ENCODE measurements around the gene RYR3. TPM values are rescaled to one million over a fixed set of nuclear protein-coding genes. Genes with fewer than 3 reads are reported as not detected.

RYR3 gene
- total RNA-seq, 1 donor from 2014 or later = 1.5 TPM

DNA sequence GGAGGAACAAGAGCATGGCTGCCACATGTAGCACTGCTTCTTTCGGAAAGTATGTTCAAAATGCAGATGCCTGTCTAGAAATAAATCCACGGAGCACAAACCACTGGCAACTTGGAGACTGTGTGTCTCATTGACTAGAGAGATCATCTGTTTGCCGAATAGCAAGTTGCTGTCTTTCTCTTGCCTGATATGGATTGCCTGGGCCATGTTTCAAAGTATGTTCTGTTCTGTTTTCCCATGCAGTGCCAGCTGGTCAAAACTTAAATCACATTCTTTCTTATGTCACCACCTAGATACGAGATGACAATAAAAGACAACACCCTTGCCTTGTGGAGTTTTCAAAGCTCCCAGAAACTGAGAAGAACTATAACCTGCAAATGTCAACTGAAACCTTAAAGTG, 318.9 kb downstream of the RYR3 start:
- FAIRE-seq (no peak), DNase-seq (ENCODE audit: low read depth) (no peak)
- H3K9me3 ChIP-seq (ENCODE audit: insufficient read depth, low read depth, low read length) = no peaks in the 10 kb centered on the region
- no peak overlapping the region for H3K4me3 ChIP-seq (ENCODE audit: insufficient read depth, low read depth, low read length)
- H3K36me3 ChIP-seq (ENCODE audit: insufficient read depth, low read length) = no peaks in the 10 kb centered on the region
- no peak overlapping the region for H3K27ac ChIP-seq (ENCODE audit: low read depth, low read length)
- no peak for TF ChIP-seq EZH2 (IDR thresholded peaks at IDR 0.05; ENCODE audit: insufficient read depth, low read length)
- TF ChIP-seq, protein P1, sequence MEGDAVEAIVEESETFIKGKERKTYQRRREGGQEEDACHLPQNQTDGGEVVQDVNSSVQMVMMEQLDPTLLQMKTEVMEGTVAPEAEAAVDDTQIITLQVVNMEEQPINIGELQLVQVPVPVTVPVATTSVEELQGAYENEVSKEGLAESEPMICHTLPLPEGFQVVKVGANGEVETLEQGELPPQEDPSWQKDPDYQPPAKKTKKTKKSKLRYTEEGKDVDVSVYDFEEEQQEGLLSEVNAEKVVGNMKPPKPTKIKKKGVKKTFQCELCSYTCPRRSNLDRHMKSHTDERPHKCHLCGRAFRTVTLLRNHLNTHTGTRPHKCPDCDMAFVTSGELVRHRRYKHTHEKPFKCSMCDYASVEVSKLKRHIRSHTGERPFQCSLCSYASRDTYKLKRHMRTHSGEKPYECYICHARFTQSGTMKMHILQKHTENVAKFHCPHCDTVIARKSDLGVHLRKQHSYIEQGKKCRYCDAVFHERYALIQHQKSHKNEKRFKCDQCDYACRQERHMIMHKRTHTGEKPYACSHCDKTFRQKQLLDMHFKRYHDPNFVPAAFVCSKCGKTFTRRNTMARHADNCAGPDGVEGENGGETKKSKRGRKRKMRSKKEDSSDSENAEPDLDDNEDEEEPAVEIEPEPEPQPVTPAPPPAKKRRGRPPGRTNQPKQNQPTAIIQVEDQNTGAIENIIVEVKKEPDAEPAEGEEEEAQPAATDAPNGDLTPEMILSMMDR (IDR thresholded peaks at IDR 0.05; ENCODE audit: insufficient read depth, low read depth, low read length) = no peak
- peaks cover 12% of the 10 kb centered on the region for H3K27me3 Mint-ChIP-seq (ENCODE audit: low read depth, unreplicated experiment)
- H3K4me3 Mint-ChIP-seq (ENCODE audit: unreplicated experiment) = no peak overlapping the region
- H3K4me1 ChIP-seq (ENCODE audit: insufficient read depth, low read length) = no peaks in the 10 kb centered on the region
- H3K27me3 ChIP-seq (ENCODE audit: insufficient read depth, low read length) = no peaks in the 10 kb centered on the region
- H3K9me3 Mint-ChIP-seq (ENCODE audit: unreplicated experiment) = no peaks in the 10 kb centered on the region
- no peaks in the 10 kb centered on the region for H3K4me1 Mint-ChIP-seq (ENCODE audit: low read depth, unreplicated experiment)
- H3K4me2 ChIP-seq (ENCODE audit: low read length) = no peak overlapping the region
- H3K36me3 Mint-ChIP-seq (ENCODE audit: low read depth, unreplicated experiment) = no peaks in the 10 kb centered on the region
- no peak overlapping the region for H2AFZ ChIP-seq (ENCODE audit: low read depth, low read length)
- H3K79me2 ChIP-seq (ENCODE audit: insufficient read depth, low read length) = no peaks in the 10 kb centered on the region
- H3K9ac ChIP-seq (ENCODE audit: low read length) = no peak overlapping the region
- no peak overlapping the region for H3K27ac Mint-ChIP-seq (ENCODE audit: unreplicated experiment)
- H4K20me1 ChIP-seq (ENCODE audit: insufficient read depth, low read length) = no peaks in the 10 kb centered on the region

DNA sequence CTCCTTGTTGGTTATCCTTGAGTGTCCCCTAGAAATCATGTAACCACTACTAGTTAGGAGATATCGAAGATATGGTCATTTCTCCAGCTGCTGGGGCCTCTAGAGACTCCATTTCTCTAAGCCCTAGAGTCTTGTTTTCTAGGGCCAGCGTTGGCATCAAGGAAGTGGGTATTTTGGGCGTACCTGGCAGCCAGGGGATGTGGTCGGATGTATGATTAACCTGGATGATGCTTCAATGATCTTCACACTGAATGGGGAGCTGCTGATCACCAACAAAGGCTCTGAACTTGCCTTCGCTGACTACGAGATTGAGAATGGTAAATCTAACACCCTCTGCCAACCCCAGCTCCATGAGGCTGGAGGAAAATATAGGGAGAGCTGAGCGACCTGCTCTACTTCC, 325.5 kb downstream of the RYR3 start:
- FAIRE-seq = no peak

DNA sequence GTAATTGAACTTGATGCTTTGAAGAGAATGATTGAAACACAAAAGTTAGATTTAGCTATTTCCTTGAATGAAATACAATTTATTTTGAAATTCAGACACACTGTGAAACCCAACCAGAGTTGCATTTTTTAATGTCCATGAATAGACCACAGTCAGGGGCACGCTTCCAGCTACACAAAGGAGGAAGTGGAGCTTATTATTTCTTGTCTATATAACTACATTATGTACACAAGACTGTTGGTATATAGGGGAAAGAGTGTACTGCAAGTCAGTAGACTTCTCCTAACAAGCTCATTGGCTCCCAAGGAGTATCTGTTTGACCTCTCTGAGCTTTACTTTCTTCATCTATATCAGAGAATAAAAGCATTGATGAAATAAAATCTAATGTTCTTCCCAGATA, 326.2 kb downstream of the RYR3 start:
- H2AFZ ChIP-seq (ENCODE audit: low read depth, low read length) = no peak overlapping the region
- H3K9ac ChIP-seq (ENCODE audit: low read length) = no peak overlapping the region
- no peaks in the 10 kb centered on the region for H3K9me3 ChIP-seq (ENCODE audit: insufficient read depth, low read depth, low read length)
- FAIRE-seq (no peak), DNase-seq (ENCODE audit: low read depth) (no peak)
- no peaks in the 10 kb centered on the region for H3K36me3 ChIP-seq (ENCODE audit: insufficient read depth, low read length)
- H3K4me3 ChIP-seq (ENCODE audit: insufficient read depth, low read depth, low read length) = no peak overlapping the region
- Mint-ChIP-seq H3K4me1 (ENCODE audit: low read depth, unreplicated experiment) (peaks cover 7% of the 10 kb centered on the region), H3K4me3 (ENCODE audit: unreplicated experiment) (no peak overlapping the region), H3K27me3 (ENCODE audit: low read depth, unreplicated experiment) (peaks cover 22% of the 10 kb centered on the region), H3K36me3 (ENCODE audit: low read depth, unreplicated experiment) (peaks cover 2% of the 10 kb centered on the region), H3K9me3 (ENCODE audit: unreplicated experiment) (no peaks in the 10 kb centered on the region), H3K27ac (ENCODE audit: unreplicated experiment) (no peak overlapping the region)
- no peaks in the 10 kb centered on the region for H3K4me1 ChIP-seq (ENCODE audit: insufficient read depth, low read length)
- TF ChIP-seq, protein P1 (IDR thresholded peaks at IDR 0.05; ENCODE audit: insufficient read depth, low read depth, low read length) = no peak
- no peak for TF ChIP-seq EZH2 (IDR thresholded peaks at IDR 0.05; ENCODE audit: insufficient read depth, low read length)
- no peak overlapping the region for H3K4me2 ChIP-seq (ENCODE audit: low read length)
- no peaks in the 10 kb centered on the region for H3K79me2 ChIP-seq (ENCODE audit: insufficient read depth, low read length)
- H3K27me3 ChIP-seq (ENCODE audit: insufficient read depth, low read length) = peaks cover 3% of the 10 kb centered on the region
- no peaks in the 10 kb centered on the region for H4K20me1 ChIP-seq (ENCODE audit: insufficient read depth, low read length)
- no peak overlapping the region for H3K27ac ChIP-seq (ENCODE audit: low read depth, low read length)

More for the DNA sequence above, 325.5 kb downstream of the RYR3 start:
- no peaks in the 10 kb centered on the region for H3K4me1 ChIP-seq (ENCODE audit: insufficient read depth, low read length)
- H4K20me1 ChIP-seq (ENCODE audit: insufficient read depth, low read length) = no peaks in the 10 kb centered on the region
- no peak overlapping the region for H3K27ac ChIP-seq (ENCODE audit: low read depth, low read length)
- no peak overlapping the region for H3K4me3 ChIP-seq (ENCODE audit: insufficient read depth, low read depth, low read length)
- no peak overlapping the region for H2AFZ ChIP-seq (ENCODE audit: low read depth, low read length)
- H3K9ac ChIP-seq (ENCODE audit: low read length) = no peak overlapping the region
- H3K4me2 ChIP-seq (ENCODE audit: low read length) = no peak overlapping the region
- H3K4me3 Mint-ChIP-seq (ENCODE audit: unreplicated experiment) = no peak overlapping the region
- no peak overlapping the region for H3K27ac Mint-ChIP-seq (ENCODE audit: unreplicated experiment)
- H3K9me3 ChIP-seq (ENCODE audit: insufficient read depth, low read depth, low read length) = no peaks in the 10 kb centered on the region
- peaks cover 21% of the 10 kb centered on the region for H3K27me3 Mint-ChIP-seq (ENCODE audit: low read depth, unreplicated experiment)
- H3K36me3 Mint-ChIP-seq (ENCODE audit: low read depth, unreplicated experiment) = peaks cover 2% of the 10 kb centered on the region
- H3K79me2 ChIP-seq (ENCODE audit: insufficient read depth, low read length) = no peaks in the 10 kb centered on the region
- TF ChIP-seq EZH2 (IDR thresholded peaks at IDR 0.05; ENCODE audit: insufficient read depth, low read length) = no peak
- TF ChIP-seq, protein P1 (IDR thresholded peaks at IDR 0.05; ENCODE audit: insufficient read depth, low read depth, low read length) = no peak
- no peaks in the 10 kb centered on the region for H3K9me3 Mint-ChIP-seq (ENCODE audit: unreplicated experiment)
- DNase-seq (ENCODE audit: low read depth) = no peak
- H3K27me3 ChIP-seq (ENCODE audit: insufficient read depth, low read length) = no peaks in the 10 kb centered on the region
- no peaks in the 10 kb centered on the region for H3K36me3 ChIP-seq (ENCODE audit: insufficient read depth, low read length)
- H3K4me1 Mint-ChIP-seq (ENCODE audit: low read depth, unreplicated experiment) = peaks cover under 1% of the 10 kb centered on the region

Data from astrocyte (in vitro differentiated cells and primary cell).